HG03432 (cell line): ENCODE data around the gene HOXA7.
A peak's percentile ranks its signal among the peaks of the same experiment; 100 is the strongest.

ENCODE experiments used
- ATAC-seq: cut with Tn5 transposase; IDR thresholded peaks from one replicate; pipeline ENCODE4 v1.9.1; 2021; ENCODE audit warnings: mild to moderate bottlenecking, moderate library complexity; ENCODE audit not compliant: unreplicated experiment

The HOXA7 gene

DNA sequence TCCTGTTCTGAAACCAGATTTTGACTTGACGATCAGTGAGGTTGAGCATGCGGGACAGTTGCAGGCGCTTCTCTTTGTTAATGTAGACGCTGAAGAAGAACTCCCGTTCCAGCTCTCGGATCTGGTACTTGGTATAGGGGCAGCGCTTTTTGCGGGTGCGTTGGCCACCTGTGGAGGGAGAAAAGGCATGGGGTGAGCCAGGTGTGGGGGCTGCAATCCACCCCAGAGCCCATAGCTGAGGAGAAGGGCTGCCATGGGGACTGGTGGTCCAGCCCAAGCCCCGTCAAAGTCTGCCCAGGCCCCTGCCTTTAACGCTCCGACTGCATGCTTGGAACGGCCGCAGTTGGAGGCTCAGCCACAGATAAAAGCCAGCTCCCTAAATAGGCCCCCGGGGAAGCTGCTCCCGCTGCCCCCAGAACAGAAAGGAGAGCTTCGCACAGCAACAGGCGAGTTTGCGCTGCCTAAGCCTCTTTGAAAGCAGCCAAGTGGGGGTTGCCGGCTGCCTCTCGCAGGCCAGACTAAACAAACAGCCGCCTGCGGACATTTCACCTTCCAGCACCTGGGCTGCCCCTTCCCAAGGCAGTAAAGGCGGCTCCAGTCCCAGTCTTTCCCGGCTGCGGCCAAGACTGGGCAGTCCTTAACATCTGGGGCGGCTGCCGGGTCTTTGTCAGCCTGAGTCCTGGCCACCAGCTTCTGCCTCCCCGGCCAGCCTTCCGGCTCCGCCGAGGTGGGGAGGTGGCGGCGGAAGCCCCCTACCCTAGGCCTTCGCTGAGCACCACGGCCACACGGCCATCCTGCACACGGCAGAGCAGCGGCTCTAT, 26.6 kb upstream of the HOXA7 start:
- ATAC-seq: no peak

DNA sequence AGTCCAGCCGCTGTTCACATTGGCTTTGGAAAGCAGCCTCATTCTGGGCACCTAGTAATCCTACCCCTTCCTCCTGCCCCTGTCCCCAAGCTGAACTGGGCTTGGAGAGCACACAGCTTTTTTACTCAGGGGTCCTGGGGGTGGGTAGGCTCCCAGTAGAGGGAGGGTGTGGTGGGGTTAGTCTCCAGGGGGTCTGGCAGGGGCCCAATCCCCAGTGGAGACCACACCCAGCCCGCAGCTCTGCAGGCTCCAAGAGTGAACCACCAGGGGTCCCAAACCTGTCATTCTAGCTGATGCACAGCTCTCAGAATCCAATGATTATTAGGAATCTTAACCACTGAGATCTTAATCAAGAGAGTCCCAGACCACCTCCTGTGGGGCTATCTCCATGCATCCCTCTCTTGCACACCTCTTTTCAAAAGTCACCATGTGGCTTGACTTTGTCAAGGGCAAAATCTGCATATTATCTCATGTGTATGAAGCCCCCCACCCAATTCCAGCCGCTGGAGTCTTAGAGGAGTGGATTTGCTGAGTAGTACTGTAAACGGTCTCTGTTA, 25.9 kb upstream of the HOXA7 start:
- ATAC-seq: no peak

DNA sequence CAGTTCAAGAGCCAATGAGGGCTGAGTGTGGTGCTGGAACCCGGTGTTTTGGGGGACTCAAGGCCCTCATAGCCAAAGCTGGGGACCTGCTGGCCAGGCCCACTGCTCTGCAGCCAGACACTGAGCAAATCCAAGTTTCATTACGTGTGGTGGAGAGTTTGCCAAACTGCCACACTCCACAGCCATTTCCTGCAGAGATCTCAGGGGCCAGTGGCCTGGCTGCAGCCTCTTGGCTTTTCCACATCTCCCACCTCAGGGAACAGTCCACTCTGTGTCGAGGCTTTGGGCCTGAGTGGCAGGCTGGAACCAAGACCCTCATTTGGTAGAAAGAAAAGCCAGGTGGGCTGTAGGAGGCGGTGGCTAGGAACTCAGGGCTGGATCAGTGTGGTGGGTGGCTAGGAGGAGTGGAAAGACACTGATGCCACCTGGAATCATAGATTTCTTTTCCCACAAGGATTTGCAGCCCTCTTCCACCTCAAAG, 25.4 kb upstream of the HOXA7 start:
- no peak for ATAC-seq

DNA sequence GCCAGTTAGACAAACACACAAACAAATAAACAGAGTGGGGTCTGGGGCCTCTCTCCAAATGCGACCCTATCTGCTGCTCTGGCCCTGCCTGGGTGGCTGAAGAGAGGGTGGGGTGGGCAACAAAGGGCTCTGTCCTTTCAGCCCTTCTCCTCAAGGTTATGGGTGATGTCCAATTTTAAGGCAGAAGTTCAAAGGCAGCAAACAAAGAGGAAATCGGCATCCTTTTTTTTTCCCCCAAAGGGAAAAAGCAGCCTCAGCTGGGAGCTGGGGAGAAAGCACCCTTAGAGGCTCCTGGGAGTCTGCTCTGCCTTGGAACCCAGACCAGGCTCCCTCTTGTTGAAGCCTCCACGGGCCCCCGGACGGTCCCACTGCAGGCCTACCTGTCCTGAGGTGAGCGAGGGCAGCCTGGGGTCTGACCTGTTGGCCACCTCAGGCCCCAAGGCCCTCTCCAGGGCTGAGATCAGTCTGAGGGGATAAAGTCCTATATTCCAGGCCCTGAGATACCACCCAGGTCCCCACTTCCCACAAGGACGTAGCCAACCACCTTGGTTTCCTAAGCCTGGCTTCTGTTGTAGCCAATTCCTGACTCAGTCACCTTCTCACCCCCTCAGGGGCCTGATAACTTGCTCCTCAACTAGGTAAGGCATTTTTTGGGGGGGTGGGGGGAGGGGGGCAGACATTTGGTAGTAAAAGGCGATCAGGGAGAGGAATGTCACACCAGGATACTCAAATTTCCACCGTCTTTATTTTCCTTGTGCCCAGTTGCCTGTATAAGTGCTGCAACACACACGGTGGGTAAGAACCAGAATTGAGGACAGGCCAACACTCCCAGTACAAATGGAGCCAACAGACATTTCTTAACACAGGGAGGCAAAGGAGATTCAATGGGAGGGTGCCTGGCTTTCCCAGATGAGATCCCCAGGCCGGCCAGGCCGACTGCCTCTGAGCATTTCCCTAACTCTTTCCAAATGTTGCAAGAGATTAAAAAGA, 24.3 kb upstream of the HOXA7 start:
- ATAC-seq: no peak

DNA sequence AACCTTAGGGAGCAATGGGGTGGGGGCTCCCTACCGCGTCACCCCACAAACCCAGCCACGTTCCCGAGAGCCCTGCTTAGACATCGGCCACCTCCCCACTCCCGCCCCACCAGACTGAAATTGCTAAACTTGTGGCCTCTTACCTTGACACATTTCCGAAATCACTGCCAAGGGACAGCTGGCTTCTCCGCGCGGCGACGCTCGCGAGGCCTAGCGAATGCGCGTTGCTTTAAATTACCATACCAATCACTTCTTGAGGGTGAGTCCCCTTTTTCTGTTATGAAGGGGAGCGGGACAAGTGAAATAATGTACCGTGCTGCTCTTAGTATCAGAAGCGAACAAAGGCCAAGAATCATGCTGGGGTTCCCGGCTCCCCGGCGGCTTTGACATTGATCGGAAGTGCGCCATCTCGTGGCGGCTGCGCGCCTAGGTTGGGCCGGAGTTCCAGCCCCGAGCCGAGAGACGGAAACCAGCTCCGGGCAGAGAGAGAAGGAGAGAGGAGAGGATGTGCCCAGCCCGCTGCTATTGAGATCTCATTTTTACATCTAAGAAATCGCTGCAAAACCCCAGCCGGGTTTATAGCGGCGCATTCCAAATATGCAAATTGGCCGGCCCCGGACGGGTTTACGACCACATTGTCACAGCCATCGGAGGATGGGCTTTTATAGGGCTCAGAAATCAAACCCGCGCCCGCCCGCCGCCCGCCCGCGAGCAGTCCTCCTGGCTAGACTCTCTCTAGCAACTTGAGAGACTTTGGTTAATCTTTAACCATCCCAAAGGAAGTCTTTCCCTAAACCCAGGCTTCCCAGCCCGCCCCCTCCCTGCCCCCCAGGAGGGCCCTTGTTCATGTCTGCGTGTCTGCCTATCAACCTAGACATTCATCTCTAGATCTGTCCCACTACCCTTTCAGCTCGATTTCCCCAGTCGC, 23.3 kb upstream of the HOXA7 start:
- ATAC-seq: peak; percentile 67

DNA sequence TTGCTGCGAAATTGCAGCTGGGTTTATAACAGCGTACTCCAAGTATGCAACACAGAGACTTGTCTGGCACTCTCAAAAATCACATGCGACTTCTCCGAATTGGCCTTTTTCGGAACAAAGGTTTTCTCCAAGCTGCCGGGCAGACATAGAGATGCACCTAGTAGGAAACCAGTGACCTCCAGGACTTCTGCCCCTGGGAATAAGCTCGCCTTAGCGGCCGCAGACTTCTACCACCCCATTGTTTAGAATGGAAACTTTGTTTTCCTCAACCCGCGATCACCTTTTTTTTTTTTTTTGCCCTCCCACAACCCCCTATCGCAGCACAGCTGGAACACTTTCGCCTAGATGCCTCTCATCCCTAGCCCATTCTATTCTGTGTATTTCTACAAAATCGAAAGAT, 22.6 kb upstream of the HOXA7 start:
- ATAC-seq: no peak

DNA sequence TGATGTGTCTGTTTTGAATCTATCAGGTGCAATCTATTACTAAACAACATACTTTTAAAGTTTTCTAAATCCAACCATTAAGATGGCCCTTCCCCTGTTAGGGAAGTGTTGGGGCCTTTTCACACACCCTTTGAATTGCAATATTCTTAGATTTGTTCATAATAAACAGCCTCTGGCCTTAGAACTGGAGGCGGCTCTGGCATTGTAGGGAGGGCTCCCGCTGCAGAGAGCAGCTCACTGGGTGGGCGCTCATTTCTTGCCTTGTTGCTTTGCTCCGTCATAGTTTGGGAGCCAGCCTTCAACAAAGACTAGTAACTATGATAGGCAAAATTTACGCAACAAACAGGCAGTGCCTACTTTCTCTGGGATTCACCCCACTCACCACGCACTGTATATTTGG, 21.9 kb upstream of the HOXA7 start:
- ATAC-seq: no peak

DNA sequence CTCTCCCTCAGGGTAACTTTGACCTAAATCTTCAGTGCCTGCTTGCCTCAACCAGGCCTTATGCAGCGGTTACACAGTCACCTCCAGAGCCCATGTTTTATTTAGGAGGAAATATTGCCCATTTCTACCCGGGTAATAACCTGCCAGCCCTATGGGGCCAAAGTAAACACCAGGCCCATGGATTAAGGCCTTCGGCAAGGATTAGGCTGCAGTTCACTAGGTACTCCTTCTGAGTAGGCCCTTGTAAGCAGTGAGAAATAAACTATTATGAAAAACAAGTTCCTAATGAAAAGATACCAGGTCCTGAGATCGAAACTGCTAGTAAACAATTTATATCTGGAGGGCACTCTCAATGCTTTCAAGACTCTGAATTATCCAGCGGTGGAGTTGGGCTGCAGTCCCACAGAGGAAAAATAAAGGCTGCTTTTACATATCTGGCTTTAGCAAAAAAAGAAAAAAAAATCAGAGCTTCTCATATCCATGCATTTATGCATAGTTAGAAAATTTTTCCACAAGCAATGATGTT, 21.4 kb upstream of the HOXA7 start:
- no peak for ATAC-seq

DNA sequence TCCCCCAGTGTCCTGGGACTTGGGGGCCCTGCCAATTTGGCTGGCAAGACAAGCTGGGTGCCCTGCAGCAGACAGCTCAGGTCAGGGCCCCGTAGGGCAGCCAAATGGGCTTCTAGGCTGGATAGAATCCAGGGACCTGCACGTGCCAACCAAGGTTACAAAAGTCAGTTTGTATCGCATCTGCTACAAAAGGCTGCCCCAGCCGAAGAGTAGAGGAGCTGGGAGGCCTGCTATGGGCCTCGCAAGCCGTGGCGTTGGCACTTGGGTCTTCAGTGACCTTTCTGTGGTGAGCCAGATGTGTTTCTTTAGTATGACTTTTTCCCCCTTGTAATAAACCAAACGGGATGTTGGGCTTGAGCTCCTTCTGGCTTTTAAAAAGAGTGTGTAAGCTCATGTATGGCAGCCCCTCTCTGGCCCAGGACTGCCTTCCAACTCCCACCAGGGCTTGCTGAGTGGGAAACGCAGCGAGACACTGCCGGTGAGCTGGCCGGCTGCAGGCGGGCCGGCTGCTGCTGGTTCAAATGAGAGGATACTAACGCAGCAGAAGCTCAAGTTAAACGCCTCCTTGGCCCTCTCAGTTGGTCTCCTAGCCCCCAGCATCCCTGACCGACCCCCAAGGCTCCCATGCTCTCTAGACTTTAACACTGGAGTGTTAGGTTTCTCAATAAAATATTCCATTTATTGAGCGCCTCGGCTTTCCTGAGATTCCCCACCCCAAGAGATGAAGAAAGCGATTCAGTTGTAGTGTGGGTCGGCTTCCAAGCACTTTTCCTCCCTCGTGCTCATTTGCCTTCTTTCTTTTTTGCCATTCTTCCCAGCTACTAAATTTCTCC, 20.7 kb upstream of the HOXA7 start:
- no peak for ATAC-seq

DNA sequence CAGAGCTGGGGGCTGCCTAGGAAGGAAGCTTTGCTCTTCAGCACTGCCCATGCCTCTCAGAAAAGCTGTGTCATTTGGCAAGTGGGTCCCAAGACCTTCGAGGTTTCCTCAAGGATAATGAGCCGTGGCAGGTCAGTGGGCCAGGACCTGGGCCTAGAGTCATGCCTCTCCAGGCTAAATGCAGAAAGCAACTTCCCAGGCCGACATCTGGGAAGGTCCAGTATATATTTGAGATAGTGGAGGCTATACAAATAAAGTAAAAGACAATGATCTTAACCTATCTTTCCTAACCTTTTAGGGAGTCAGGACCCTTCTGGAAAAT, 20.0 kb upstream of the HOXA7 start:
- ATAC-seq: no peak

DNA sequence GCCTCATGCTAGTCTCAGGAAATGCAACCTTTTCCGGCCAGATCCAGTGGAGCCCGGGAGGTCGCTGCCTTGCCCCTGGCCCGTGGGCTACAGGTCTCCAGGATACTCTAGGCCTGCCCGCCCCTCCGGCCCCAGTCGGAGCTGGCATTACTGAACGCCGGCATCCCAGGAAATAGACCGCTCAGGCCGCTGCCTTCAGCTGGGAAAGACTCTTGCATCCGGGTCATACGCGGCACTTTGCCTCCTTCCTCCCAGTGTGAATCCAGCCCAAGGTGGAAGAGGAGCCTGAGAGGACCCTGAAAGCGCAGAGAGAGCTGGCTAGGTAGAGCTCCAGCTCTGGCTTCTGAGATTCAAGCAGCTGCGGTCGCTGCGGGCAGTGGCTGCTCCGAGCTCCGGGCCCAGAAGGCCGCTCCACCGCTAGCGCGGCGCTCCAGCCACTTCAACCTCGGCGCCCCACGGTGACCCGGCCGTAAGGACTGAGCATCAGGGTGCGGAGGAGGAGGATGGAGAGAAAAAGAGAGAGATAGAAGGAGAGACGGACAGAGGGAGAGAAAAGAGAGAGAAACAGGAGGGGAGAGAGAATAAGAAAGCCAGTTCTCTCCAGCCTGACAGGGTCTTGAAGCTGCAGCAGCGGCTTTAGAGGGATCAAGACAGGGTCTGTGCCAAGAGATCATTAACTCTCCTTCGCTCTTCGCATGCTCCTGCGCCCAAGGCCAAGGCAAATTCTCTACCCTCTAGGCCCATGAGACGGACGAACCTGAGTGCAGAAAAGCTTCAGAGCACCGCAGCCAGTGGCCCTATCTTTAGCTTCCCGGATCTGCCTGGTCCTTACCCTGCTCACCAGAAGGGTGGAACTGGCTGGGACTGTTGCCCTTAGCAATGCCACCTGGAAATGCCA, 19.4 kb upstream of the HOXA7 start:
- ATAC-seq: no peak

DNA sequence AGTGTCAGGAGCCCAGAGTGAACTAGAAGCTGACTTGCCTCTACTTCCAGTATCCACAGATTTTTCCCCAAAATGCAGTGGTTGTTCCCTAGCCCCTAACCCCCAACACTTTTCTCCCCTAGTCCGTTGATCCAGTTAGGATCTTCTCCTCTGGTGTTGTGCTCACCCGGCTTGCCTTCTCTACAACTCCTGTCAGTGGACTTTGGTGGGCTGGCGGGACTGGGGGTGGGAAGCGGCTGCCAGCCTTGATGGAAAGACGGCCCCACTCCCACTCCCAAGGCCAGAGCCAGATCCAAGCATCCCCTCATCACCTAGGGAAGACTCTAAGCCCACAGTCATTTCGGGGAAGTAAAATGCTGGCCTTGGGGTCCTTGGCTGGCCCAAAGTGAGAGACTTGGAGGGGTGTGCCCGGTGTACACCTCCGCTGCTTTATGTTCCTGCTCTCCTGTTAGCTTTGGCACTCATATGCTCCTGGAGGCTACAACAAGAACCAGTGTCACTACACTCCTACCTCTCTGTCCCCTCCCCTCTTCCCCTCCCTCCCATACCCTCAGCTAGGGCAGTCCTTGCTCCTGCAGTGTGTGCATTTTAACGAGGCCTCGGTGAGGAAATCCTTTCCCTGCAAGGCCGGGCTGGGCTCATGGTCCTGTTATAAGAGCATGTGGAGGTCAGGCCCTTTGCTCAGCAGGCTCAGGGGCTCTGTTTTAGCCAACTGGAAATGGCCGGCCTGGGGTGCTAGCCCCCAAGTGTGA, 18.6 kb upstream of the HOXA7 start:
- no peak for ATAC-seq

DNA sequence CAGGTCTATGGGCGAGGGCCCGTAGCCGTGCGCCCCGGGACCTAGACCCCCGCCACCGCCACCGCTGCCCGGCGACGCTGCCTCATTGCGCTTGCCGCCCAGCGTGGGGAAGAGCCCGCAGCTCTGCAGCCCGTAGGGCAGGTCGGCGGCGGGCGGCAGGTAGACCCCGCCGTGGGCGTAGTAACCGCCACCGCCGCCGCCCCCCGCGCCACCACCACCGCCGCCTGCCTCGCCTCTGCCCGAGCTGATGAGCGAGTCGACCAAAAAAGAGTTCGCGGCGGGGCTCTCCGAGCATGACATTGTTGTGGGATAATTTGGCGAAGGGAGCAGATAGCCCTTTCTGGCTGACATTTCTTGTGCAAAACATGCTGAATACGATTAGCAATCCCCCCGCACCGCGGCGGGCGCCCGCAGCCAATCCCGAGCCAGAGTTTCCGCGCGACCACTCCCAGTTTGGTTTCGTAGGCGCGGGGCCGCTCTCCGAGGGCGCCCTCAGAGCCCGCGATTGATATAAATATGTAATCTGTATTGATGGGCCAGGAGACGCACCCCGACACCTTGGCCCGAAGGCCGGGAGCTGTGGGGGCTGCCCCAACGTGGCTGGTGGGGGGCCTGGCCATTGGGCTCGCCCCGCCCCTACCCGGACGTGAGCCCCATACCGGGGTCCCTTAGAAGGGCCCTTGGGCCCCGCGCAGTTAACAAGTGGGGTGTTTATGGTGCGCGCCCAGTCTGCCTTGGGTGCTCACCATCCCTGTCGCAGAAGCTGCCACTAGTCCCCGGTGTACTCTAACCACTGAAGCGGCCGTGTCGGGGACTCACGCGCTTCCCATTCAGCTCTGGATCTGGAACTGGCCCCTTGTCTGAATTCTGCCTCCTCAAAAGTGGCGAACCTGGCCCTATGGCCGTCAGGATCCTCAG, 17.7 kb upstream of the HOXA7 start, which contains the start of gene HOXA10:
Gene HOXA10, minus strand, starts transcription at position 365 of the 918 bp plus-strand sequence. Its CDS starts 14 bp downstream, at position 351.
- ATAC-seq: no peak

DNA sequence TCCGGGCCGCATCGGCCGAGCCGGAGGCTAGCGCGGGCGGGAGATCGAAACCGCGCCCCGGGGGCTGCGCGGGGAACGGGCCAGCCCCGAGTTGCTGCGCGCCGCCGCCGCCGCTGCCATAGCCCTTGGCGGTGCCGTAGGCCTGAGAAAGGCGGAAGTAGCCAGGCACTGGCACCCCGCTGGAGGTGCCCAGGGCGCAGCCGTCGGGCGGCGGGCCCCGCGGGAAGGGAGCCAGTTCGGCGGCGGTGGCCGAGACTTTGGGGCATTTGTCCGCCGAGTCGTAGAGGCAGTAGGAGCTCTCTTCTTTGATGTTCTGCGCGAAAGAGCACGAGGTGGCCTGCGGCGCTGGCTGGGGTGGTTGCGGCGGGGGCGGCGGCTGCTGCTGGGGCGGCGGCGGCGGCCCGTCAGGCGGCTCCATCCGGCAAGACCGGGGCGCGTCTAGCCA, 17.1 kb upstream of the HOXA7 start:
- peak; percentile 50 for ATAC-seq

DNA sequence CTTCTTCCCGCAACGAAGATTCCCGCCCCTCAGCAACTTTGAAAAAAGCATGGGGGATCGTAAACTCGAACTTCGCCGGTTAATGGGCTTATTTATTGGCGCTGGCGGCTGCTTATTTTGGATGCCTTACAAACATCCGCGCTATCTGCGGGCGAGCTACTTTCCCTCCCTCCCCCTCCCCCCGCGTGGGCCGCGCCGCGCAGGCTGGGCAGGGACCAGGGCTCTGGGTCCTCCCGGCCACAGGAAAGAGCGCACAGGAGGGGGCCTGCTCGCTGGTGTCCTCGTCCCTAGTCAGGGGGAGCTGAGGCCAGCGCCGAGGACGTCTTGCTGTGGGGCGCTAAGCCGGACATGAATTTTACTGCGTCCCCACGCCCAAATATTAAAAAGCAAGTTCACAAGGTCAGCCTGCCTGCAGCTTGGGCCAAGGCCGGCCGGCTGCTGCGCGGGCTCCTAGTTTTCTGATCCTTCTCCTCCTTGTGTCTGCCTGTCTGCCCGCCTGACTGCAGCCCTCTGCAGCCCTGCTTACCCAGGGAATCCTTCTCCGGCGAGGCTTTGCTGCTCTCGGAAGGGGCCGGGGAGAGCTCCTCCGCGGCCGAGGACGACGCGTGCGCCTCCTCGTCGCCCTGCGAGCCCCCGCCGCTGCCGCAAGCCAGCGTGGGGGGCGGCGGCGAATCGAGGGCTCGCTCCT, 16.5 kb upstream of the HOXA7 start:
- ATAC-seq: peak; percentile 31

DNA sequence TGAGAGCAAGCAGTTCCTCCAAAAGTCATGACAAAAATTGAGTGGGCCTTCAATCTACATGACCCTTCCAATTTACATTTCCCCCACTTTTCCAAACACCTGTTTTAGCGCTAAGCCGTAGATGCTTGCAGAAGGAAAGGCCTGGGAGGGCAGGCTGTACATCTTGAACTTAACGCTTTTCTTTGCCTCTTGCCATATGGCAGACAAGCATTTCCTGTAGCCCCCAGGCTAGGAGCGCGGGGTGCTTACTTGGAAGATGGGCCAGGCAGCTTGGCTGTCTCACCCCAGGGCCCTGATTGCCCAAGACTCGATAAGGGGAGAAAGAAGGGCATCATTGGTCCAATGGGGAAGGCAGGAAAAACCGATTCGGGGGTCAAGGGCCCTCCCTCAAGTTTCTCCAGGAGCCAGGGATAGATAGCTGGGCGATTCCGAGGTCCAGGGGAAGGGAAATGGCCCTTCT, 15.9 kb upstream of the HOXA7 start:
- no peak for ATAC-seq
